Keratinocyte (primary cell): Measurements from ENCODE around the gene DENND5B. TPM values are rescaled to one million over a fixed set of nuclear protein-coding genes. Genes with fewer than 3 reads are reported as not detected.

Source experiments
- DNase-seq: peaks from one replicate; pipeline ENCODE4 v3.0.0-alpha.2; 2011; ENCODE audit warnings: low read depth, missing footprints, low spot score
- FAIRE-seq: peaks from 2 replicates; lab custom pipeline; 2011; peaks lifted over from hg19 to GRCh38; lab: Jason Lieb, UNC
- H2AFZ ChIP-seq: 2 replicates; pipeline ENCODE4 v1.6.0; 2012; ENCODE audit warnings: low read length, control low read depth, inconsistent platforms; ENCODE audit not compliant: control insufficient read depth
- H3K27ac ChIP-seq: 2 replicates; pipeline ENCODE4 v1.5.1; 2011; ENCODE audit warnings: low read length; ENCODE audit not compliant: control insufficient read depth, insufficient read depth
- H3K27me3 ChIP-seq: 3 replicates; pipeline ENCODE4 v1.6.0; 2011; ENCODE audit warnings: low read length; ENCODE audit not compliant: control insufficient read depth, insufficient read depth; ENCODE audit errors: extremely low read depth
- H3K36me3 ChIP-seq, 2 experiments: 2 replicates in 1 of 2; 3 replicates in 1 of 2; pipeline ENCODE4 v1.5.1; 2011; ENCODE audit warnings: low read length in 2 of 2, mild to moderate bottlenecking in 1 of 2; ENCODE audit not compliant: control insufficient read depth in 2 of 2, insufficient read depth in 2 of 2; ENCODE audit errors: extremely low read depth in 1 of 2
- H3K4me1 ChIP-seq: 3 replicates; pipeline ENCODE4 v1.5.1; 2011; ENCODE audit warnings: low read length; ENCODE audit not compliant: control insufficient read depth, insufficient read depth; ENCODE audit errors: extremely low read depth
- H3K4me2 ChIP-seq: 3 replicates; pipeline ENCODE4 v1.6.0; 2011; ENCODE audit warnings: low read depth, low read length; ENCODE audit not compliant: control insufficient read depth, insufficient read depth; ENCODE audit errors: extremely low read depth
- H3K4me3 ChIP-seq, 3 experiments: fragments of 200-600 bp in 1 of 3; sonication (generic) in 1 of 3; 2 replicates in 2 of 3; 3 replicates in 1 of 3; pipeline ENCODE4 v1.5.1; 2011 to 2016; ENCODE audit warnings: low read length in 3 of 3, mild to moderate bottlenecking in 3 of 3, control low read depth in 2 of 3, inconsistent platforms in 1 of 3, low read depth in 1 of 3, mixed read lengths in 1 of 3, mixed run types in 1 of 3, moderate library complexity in 1 of 3; ENCODE audit not compliant: control insufficient read depth in 2 of 3, insufficient read depth in 2 of 3; ENCODE audit errors: extremely low read depth in 1 of 3
- H3K79me2 ChIP-seq: 2 replicates; pipeline ENCODE4 v1.6.0; 2012; ENCODE audit warnings: low read length; ENCODE audit not compliant: control insufficient read depth, insufficient read depth
- H3K9ac ChIP-seq: 3 replicates; pipeline ENCODE4 v1.6.0; 2011; ENCODE audit warnings: low read length; ENCODE audit not compliant: control insufficient read depth, insufficient read depth; ENCODE audit errors: extremely low read depth
- H3K9me1 ChIP-seq: 3 replicates; pipeline ENCODE4 v1.6.0; 2011; ENCODE audit warnings: low read length; ENCODE audit not compliant: control insufficient read depth, insufficient read depth; ENCODE audit errors: extremely low read depth
- H3K9me3 ChIP-seq: 2 replicates; pipeline ENCODE4 v1.5.1; 2012; ENCODE audit warnings: low read depth, low read length; ENCODE audit not compliant: control insufficient read depth
- H4K20me1 ChIP-seq: 3 replicates; pipeline ENCODE4 v1.6.0; 2011; ENCODE audit warnings: low read length; ENCODE audit not compliant: control insufficient read depth, insufficient read depth; ENCODE audit errors: extremely low read depth
- CTCF ChIP-seq, 3 experiments: IDR thresholded peaks in 1 of 3; conservative IDR thresholded peaks in 1 of 3; optimal IDR thresholded peaks in 1 of 3; 2 replicates in 2 of 3; 3 replicates in 1 of 3; pipeline versions ENCODE3 to v1.5.1; 2011; ENCODE audit warnings: low read length in 3 of 3, mild to moderate bottlenecking in 3 of 3, moderate library complexity in 2 of 3, control low read depth in 1 of 3, inconsistent platforms in 1 of 3; ENCODE audit not compliant: insufficient read depth in 2 of 3; ENCODE audit errors: extremely low read depth in 1 of 3
- EZH2 ChIP-seq: IDR thresholded peaks from one replicate; pipeline ENCODE4 v1.6.1; 2012; ENCODE audit warnings: inconsistent platforms, mild to moderate bottlenecking, low read length, moderate library complexity
- dilution Hi-C: fragments of 300-500 bp; cut with MboI; formaldehyde crosslinking; loops from one replicate; pipeline ENCODE4 v1.7.0; 2020; ENCODE audit warnings: low sequenced_read_pairs; ENCODE audit not compliant: extremely low pct_ligation_motif_present
- polyA plus RNA-seq, 5 experiments: library from polyadenylated mRNA; depleted of rRNA in 3 of 5; stranded (reverse) in 3 of 5; stranded (forward) in 1 of 5; unstranded in 1 of 5; fragments of >200 nt; gene quantifications; 1 replicate in 1 of 5; 2 replicates in 3 of 5; 3 replicates in 1 of 5; pipeline versions ENCODE4 v1.2.1 to v1.2.3, GENCODE V29; 2011 to 2012; ENCODE audit warnings: missing spikeins in 2 of 5, low read depth in 1 of 5, low replicate concordance in 1 of 5

The DENND5B gene
- polyA plus RNA-seq, 1 donor (not counting 4 experiments of a cell fraction or from before 2014, with no cell fraction given): 4.7 TPM

- TF ChIP-seq EZH2 (no peak), CTCF (optimal IDR thresholded peaks at IDR 0.05 in 1 of 3, IDR thresholded peaks at IDR 0.05 in 1 of 3, conservative IDR thresholded peaks at IDR 0.05 in 1 of 3; ENCODE audit: extremely low read depth in 1 of 3, insufficient read depth in 2 of 3, low read length in 3 of 3) (no peak)
- no peak overlapping the region for H3K9ac ChIP-seq
- no peak overlapping the region for H3K4me3 ChIP-seq
- no peak overlapping the region for H3K4me2 ChIP-seq
- no peak overlapping the region for H2AFZ ChIP-seq
- dilution Hi-C loops: no loop called here
- no peaks in the 10 kb centered on the region for H3K79me2 ChIP-seq
- no peaks in the 10 kb centered on the region for H3K9me3 ChIP-seq
- DNase-seq (no peak), FAIRE-seq (no peak)
- no peaks in the 10 kb centered on the region for H3K9me1 ChIP-seq
- no peaks in the 10 kb centered on the region for H3K36me3 ChIP-seq
- H3K4me1 ChIP-seq: no peaks in the 10 kb centered on the region
- no peaks in the 10 kb centered on the region for H4K20me1 ChIP-seq
- H3K27ac ChIP-seq: no peak overlapping the region
- H3K27me3 ChIP-seq: no peaks in the 10 kb centered on the region
Measured at GRCh38 chr12:31456562-31456961, 134.4 kb downstream of the DENND5B start.

- H3K27ac ChIP-seq: no peak overlapping the region
- no peak overlapping the region for H3K4me3 ChIP-seq
- no peaks in the 10 kb centered on the region for H3K27me3 ChIP-seq
- dilution Hi-C loops: no loop called here
- no peaks in the 10 kb centered on the region for H3K79me2 ChIP-seq
- no peaks in the 10 kb centered on the region for H3K9me3 ChIP-seq
- no peaks in the 10 kb centered on the region for H3K36me3 ChIP-seq
- H3K4me1 ChIP-seq: no peaks in the 10 kb centered on the region
- H3K9me1 ChIP-seq: no peaks in the 10 kb centered on the region
- no peak overlapping the region for H3K4me2 ChIP-seq
- no peaks in the 10 kb centered on the region for H4K20me1 ChIP-seq
- FAIRE-seq (no peak), DNase-seq (no peak)
- no peak for TF ChIP-seq EZH2
- TF ChIP-seq CTCF (optimal IDR thresholded peaks at IDR 0.05 in 1 of 3, IDR thresholded peaks at IDR 0.05 in 1 of 3, conservative IDR thresholded peaks at IDR 0.05 in 1 of 3; ENCODE audit: extremely low read depth in 1 of 3, insufficient read depth in 2 of 3, low read length in 3 of 3): no peak
- H3K9ac ChIP-seq: no peak overlapping the region
- no peak overlapping the region for H2AFZ ChIP-seq
Measured at GRCh38 chr12:31444736-31445135, 146.2 kb downstream of the DENND5B start.
